ENCODE data around the gene EIF2AK2. TPM values are rescaled to one million over a fixed set of nuclear protein-coding genes. Genes with fewer than 3 reads are reported as not detected.

Gene EIF2AK2
- total RNA-seq, 1 donor from 2014 or later: 34.7 TPM

DNA sequence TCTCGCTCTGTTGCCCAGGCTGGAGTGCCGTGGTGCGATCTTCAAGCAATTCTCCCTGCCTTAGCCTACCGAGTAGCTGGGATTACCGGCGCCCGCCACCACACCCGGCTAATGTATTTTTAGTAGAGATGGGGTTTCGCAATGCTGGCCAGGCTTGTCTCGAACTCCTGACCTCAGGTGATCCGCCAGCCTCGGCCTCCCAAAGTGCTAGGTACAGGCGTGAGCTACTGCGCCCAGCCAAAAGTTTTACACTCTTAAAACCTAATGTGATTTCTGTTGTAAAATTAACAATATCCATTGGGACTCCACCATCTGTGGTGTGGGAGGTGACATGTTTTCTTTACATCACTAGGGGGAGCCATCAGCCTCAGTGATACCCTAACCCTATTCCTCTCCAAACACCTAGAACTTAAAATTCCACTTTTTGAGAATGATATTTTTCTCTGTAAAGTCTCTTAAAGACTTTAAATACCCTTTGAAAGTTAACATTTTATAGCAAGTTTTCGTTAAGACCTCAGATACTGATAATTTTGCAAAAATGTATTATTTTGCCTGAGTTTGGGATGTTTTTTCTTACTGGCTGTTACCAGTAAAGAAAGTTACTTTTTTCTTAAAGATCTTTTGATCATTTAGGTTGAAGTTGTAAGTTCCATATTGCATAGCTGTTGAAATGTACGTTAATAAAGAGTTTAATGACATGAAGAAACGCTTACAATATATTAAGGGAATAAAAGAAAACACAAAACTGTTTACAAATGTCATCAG lies 11.6 kb upstream of the EIF2AK2 start:
- H3K27ac Mint-ChIP-seq: no peak overlapping the region

DNA sequence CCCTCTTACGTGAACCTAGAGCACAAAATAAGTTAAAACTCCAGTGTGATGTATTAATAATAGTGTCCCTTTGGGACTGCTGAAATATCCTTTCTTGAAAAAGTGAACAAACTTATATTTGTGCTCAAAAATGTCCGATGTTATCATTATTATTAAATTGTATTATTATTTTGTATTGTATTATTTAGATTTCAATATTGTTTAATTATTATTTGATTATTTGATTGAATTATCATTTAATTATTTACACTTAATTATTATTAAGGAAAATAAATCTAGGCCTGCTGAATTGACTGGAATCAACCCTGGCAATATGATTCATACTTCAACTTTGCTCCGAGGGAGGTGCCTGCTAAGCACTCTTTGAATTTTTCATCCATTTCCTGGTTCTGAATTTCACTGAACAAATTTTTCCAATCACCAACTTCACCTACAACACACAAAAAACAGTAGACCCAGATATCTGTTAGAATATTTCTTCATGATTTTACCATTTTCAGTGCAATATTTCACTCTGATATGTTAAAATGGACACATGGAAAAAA lies 10.9 kb upstream of the EIF2AK2 start:
- Mint-ChIP-seq H3K27ac (no peak overlapping the region), H3K9me3 (ENCODE audit: low read depth) (peaks cover 12% of the 10 kb centered on the region), H3K4me1 (ENCODE audit: low read depth) (peaks cover 3% of the 10 kb centered on the region), H3K36me3 (ENCODE audit: insufficient read depth) (peaks cover 3% of the 10 kb centered on the region), H3K27me3 (no peaks in the 10 kb centered on the region), H3K4me3 (ENCODE audit: low read depth) (no peak overlapping the region)
- TF ChIP-seq, protein P1, sequence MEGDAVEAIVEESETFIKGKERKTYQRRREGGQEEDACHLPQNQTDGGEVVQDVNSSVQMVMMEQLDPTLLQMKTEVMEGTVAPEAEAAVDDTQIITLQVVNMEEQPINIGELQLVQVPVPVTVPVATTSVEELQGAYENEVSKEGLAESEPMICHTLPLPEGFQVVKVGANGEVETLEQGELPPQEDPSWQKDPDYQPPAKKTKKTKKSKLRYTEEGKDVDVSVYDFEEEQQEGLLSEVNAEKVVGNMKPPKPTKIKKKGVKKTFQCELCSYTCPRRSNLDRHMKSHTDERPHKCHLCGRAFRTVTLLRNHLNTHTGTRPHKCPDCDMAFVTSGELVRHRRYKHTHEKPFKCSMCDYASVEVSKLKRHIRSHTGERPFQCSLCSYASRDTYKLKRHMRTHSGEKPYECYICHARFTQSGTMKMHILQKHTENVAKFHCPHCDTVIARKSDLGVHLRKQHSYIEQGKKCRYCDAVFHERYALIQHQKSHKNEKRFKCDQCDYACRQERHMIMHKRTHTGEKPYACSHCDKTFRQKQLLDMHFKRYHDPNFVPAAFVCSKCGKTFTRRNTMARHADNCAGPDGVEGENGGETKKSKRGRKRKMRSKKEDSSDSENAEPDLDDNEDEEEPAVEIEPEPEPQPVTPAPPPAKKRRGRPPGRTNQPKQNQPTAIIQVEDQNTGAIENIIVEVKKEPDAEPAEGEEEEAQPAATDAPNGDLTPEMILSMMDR (IDR thresholded peaks at IDR 0.05; ENCODE audit: unreplicated experiment): no peak
- no peak for DNase-seq (ENCODE audit: low spot score, unreplicated experiment)

More for the DNA sequence above, 11.6 kb upstream of the EIF2AK2 start:
- Mint-ChIP-seq H3K36me3 (ENCODE audit: insufficient read depth) (peaks cover 3% of the 10 kb centered on the region), H3K4me3 (ENCODE audit: low read depth) (no peak overlapping the region), H3K27me3 (peaks cover 4% of the 10 kb centered on the region), H3K4me1 (ENCODE audit: low read depth) (peaks cover 3% of the 10 kb centered on the region), H3K9me3 (ENCODE audit: low read depth) (peaks cover 12% of the 10 kb centered on the region)
- TF ChIP-seq, protein P1 (IDR thresholded peaks at IDR 0.05; ENCODE audit: unreplicated experiment): peak; percentile 83
- DNase-seq (ENCODE audit: low spot score, unreplicated experiment): no peak

DNA sequence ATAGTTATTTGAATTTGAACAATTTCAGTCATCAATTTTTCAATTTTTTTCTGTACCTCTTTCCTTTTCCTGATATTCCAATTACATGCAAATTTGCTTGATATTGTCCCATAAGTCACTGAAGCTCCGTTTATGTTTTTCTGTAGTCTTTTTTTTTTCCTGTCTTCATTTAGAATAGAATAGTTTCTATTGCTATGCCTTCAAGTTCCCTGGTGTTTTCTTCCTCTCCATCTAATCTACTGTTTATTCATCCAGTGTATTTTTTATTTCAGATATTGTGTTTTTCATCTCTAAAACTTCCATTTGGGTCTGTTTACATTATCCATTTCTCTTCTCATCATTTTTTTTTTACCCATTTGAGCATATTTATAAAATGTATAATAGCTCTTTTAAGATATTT lies 8.0 kb upstream of the EIF2AK2 start:
- Mint-ChIP-seq H3K27ac (no peak overlapping the region), H3K4me3 (ENCODE audit: low read depth) (no peak overlapping the region), H3K4me1 (ENCODE audit: low read depth) (no peaks in the 10 kb centered on the region), H3K9me3 (ENCODE audit: low read depth) (peaks cover 12% of the 10 kb centered on the region), H3K27me3 (peaks cover 3% of the 10 kb centered on the region), H3K36me3 (ENCODE audit: insufficient read depth) (peaks cover 3% of the 10 kb centered on the region)
- DNase-seq (ENCODE audit: low spot score, unreplicated experiment): no peak
- TF ChIP-seq, protein P1 (IDR thresholded peaks at IDR 0.05; ENCODE audit: unreplicated experiment): no peak

DNA sequence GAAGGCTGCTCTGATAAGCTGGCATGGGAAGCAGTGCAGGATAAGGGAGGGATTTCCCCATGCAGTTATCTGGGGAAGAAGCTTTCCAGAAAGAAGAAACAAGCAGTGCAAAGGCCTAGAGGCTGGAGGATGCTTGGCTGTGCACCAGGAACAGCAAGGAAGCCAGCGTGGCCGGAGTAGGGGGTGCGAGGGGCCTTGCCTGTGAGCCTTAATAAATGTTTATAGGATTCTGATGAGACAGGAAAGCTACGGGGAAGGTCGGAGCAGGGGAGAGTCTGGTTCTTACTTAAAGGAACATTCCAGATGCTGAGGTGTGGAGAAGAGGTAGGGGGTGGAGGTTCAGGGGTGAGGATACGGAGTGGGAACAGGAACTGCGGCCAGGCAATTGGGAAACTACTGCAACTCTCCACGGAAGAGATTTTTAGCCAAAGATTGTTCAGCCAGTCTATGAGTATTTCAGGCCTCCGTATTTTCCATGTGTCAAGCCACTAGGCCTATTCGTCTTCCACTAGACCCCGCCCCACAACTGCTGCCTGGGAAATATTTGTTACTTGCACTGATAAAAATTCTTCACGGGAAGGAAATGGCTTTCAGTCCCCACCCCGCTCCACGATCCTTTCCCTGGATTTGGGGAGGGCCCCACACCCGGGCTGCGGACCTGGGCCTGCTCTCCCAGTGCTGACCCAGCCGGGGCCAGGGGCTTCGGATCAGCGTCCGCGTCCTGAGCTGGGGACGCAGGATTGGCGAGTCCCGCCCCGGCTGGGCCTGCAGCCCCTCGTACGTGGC lies 516 bp downstream of the EIF2AK2 start:
- TF ChIP-seq, protein P1 (IDR thresholded peaks at IDR 0.05; ENCODE audit: unreplicated experiment): no peak
- Mint-ChIP-seq H3K9me3 (ENCODE audit: low read depth) (peaks cover 6% of the 10 kb centered on the region), H3K27me3 (peaks cover 9% of the 10 kb centered on the region), H3K27ac (peak overlapping the region; percentile 96), H3K36me3 (ENCODE audit: insufficient read depth) (peaks cover 24% of the 10 kb centered on the region), H3K4me3 (ENCODE audit: low read depth) (peak overlapping the region; percentile 79), H3K4me1 (ENCODE audit: low read depth) (peaks cover 14% of the 10 kb centered on the region)
- DNase-seq (ENCODE audit: low spot score, unreplicated experiment): no peak

DNA sequence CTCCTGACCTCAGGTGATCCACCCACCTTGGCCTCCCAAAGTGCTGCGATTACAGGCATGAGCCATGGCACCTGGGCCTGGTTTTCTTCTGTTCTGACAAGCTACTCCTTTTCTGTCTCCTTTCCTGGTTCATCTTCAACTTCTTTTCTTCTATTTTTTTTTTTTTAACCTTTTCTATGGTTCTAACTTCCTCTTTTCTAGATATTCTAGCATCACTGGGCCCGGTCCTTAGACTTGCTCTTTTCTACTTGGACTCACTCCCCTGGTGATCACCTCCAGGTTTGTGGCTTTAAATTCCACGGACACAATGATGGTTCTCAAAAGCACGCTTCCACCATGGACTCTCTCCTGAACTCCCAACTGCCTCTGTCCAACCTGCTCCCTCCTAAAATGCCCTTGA lies 2.0 kb downstream of the EIF2AK2 start:
- DNase-seq (ENCODE audit: low spot score, unreplicated experiment): no peak
- Mint-ChIP-seq H3K9me3 (ENCODE audit: low read depth) (peaks cover 6% of the 10 kb centered on the region), H3K36me3 (ENCODE audit: insufficient read depth) (peaks cover 24% of the 10 kb centered on the region), H3K27me3 (peaks cover 9% of the 10 kb centered on the region), H3K4me1 (ENCODE audit: low read depth) (peaks cover 16% of the 10 kb centered on the region), H3K27ac (no peak overlapping the region), H3K4me3 (ENCODE audit: low read depth) (no peak overlapping the region)
- TF ChIP-seq, protein P1 (IDR thresholded peaks at IDR 0.05; ENCODE audit: unreplicated experiment): no peak
